Panc1 (cell line): Measurements from ENCODE around the gene GFER.
A peak's percentile ranks its signal among the peaks of the same experiment; 100 is the strongest.

Experiments
- CTCF ChIP-seq: fragments of 450-650 bp; IDR thresholded peaks from 2 replicates; pipeline ENCODE4 v1.5.1; 2017; ENCODE audit warnings: mild to moderate bottlenecking
- POLR2AphosphoS5 ChIP-seq: IDR thresholded peaks from 2 replicates; pipeline ENCODE4 v1.6.1; 2012; ENCODE audit warnings: mild to moderate bottlenecking, low read depth, low read length, moderate library complexity
- REST ChIP-seq, 2 experiments: IDR thresholded peaks; 2 replicates each; pipeline ENCODE4 v1.6.1; 2011 to 2012; ENCODE audit warnings: low read depth in 2 of 2, control low read depth in 1 of 2, low read length in 1 of 2, mild to moderate bottlenecking in 1 of 2, moderate library complexity in 1 of 2; ENCODE audit not compliant: insufficient read depth in 1 of 2
- SIN3A ChIP-seq: IDR thresholded peaks from 2 replicates; pipeline ENCODE4 v1.6.1; 2012; ENCODE audit warnings: low read depth, mild to moderate bottlenecking, low read length, moderate library complexity, borderline replicate concordance; ENCODE audit not compliant: insufficient read depth

- no peak for TF ChIP-seq REST (IDR thresholded peaks at IDR 0.05; ENCODE audit: insufficient read depth in 1 of 2, low read depth in 2 of 2, low read length in 1 of 2)
- no peak; the same call in 1 of the 2 replicates for TF ChIP-seq POLR2AphosphoS5
- TF ChIP-seq CTCF, result no peak
- 0 out of 2 replicates have a peak, but pooled peaks have one; percentile 24 for TF ChIP-seq SIN3A
These were observed 51.6 kb downstream of the GFER start for GRCh38 chr16:2035431-2036199.
